GM12892 (cell line): ENCODE results near the gene GPR87.

Experiments used
- POLR2A ChIP-seq: IDR thresholded peaks from 2 replicates; pipeline ENCODE4 v1.6.1; 2011; ENCODE audit warnings: low read depth, low read length, control low read depth
- POLR2AphosphoS5 ChIP-seq: IDR thresholded peaks from 2 replicates; pipeline ENCODE4 v1.6.1; 2011; ENCODE audit warnings: low read depth, low read length, control low read depth
- TAF1 ChIP-seq: IDR thresholded peaks from 2 replicates; pipeline ENCODE4 v1.6.1; 2011; ENCODE audit warnings: low read depth, mild to moderate bottlenecking, control low read depth, low read length, borderline replicate concordance

GRCh38 chr3:151320131-151320530 is 3.5 kb upstream of the GPR87 start:
- no peak for TF ChIP-seq POLR2A
- TF ChIP-seq POLR2AphosphoS5 = no peak
- TF ChIP-seq TAF1 = no peak
